ENCODE measurements around the gene RNF208.

DNA sequence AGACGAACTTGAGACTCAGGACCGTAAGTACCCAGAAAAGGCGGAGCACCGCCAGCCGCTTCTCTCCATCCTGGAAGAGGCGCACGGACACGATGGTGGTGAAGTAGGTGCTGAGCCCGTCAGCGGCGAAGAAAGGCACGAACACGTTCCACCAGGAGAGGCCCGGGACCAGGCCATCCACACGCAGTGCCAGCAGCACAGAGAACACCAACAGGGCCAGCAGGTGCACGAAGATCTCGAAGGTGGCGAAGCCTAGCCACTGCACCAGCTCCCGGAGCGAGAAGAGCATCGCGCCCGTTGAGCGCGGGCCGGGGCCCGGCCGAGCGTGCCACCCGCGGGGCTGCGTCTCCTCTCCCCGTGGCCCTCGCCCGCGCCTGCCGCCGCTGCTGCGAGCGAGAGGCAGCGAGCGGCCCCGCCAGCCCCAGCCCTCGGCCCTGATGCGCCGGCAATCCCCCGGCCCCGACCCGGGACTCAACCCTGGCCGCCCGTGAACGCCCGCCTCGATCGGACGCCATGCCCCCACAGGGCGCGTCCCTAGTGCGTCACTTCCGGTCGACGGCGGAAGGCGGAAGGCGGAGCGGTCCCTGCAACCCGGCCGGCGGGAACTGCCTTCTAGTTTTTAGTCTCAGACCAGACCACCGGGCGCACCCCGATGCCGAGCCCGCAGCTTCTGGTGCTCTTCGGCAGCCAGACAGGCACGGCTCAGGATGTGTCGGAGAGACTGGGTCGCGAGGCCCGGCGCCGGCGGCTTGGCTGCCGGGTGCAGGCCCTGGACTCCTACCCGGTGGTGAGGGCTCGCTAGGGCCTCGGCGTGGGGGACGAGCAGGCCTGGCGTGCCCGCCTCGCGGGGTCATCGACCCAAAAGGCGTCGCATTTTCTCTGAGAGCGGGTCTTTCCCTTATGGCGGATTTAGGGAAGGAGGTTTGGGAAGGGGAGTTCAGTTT, 16.6 kb downstream of the RNF208 start, which contains the start of the genes NDOR1 and TMEM203:
- peak; percentile 69 to 82 for TF ChIP-seq POLR2A (IDR thresholded peaks at IDR 0.05)
- TF ChIP-seq, protein P1, sequence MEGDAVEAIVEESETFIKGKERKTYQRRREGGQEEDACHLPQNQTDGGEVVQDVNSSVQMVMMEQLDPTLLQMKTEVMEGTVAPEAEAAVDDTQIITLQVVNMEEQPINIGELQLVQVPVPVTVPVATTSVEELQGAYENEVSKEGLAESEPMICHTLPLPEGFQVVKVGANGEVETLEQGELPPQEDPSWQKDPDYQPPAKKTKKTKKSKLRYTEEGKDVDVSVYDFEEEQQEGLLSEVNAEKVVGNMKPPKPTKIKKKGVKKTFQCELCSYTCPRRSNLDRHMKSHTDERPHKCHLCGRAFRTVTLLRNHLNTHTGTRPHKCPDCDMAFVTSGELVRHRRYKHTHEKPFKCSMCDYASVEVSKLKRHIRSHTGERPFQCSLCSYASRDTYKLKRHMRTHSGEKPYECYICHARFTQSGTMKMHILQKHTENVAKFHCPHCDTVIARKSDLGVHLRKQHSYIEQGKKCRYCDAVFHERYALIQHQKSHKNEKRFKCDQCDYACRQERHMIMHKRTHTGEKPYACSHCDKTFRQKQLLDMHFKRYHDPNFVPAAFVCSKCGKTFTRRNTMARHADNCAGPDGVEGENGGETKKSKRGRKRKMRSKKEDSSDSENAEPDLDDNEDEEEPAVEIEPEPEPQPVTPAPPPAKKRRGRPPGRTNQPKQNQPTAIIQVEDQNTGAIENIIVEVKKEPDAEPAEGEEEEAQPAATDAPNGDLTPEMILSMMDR (IDR thresholded peaks at IDR 0.05 in 4 of 5, conservative IDR thresholded peaks at IDR 0.05 in 1 of 5): no peak

Measured in gastrocnemius medialis (tissue), 4 donors.